Osteoblast (primary cell): ENCODE data around the gene CELF5. TPM values are rescaled to one million over a fixed set of nuclear protein-coding genes. Genes with fewer than 3 reads are reported as not detected.

Experiments used
- DNase-seq: peaks from one replicate; pipeline ENCODE4 v3.0.0; 2011; ENCODE audit warnings: low spot score, mixed read lengths; ENCODE audit not compliant: insufficient read length; ENCODE audit errors: missing footprints
- H2AFZ ChIP-seq: 2 replicates; pipeline ENCODE4 v1.6.0; 2011; ENCODE audit warnings: mild to moderate bottlenecking, low read length
- H3K27ac ChIP-seq: 2 replicates; pipeline ENCODE4 v1.5.1; 2011; ENCODE audit warnings: mild to moderate bottlenecking, low read depth, low read length, moderate library complexity
- H3K27me3 ChIP-seq: 2 replicates; pipeline ENCODE4 v1.6.0; 2012; ENCODE audit warnings: mild to moderate bottlenecking, control low read depth, inconsistent platforms, low read length, moderate library complexity; ENCODE audit not compliant: insufficient read depth
- H3K36me3 ChIP-seq: 2 replicates; pipeline ENCODE4 v1.5.1; 2011; ENCODE audit warnings: mild to moderate bottlenecking, low read length, control low read depth, moderate library complexity; ENCODE audit not compliant: insufficient read depth
- H3K4me1 ChIP-seq: 2 replicates; pipeline ENCODE4 v1.5.1; 2011; ENCODE audit warnings: mild to moderate bottlenecking, low read length, control low read depth, moderate library complexity; ENCODE audit not compliant: insufficient read depth
- H3K4me2 ChIP-seq: 2 replicates; pipeline ENCODE4 v1.6.0; 2011; ENCODE audit warnings: mild to moderate bottlenecking, low read length; ENCODE audit not compliant: insufficient read depth
- H3K4me3 ChIP-seq: fragments of 200-600 bp; sonication (generic); 3 replicates; pipeline ENCODE4 v1.5.1; 2012; ENCODE audit warnings: mild to moderate bottlenecking, low read length, inconsistent platforms; ENCODE audit not compliant: insufficient read depth
- H3K79me2 ChIP-seq: 2 replicates; pipeline ENCODE4 v1.6.0; 2012; ENCODE audit warnings: mild to moderate bottlenecking, low read length, control low read depth, inconsistent platforms; ENCODE audit not compliant: insufficient read depth
- H3K9me3 ChIP-seq: 2 replicates; pipeline ENCODE4 v1.5.1; 2011; ENCODE audit warnings: low read depth, low read length, control low read depth
- H4K20me1 ChIP-seq: 2 replicates; pipeline ENCODE4 v1.6.0; 2012; ENCODE audit warnings: mild to moderate bottlenecking, low read length, control low read depth; ENCODE audit not compliant: insufficient read depth
- total RNA-seq: library from RNA; depleted of rRNA; stranded (reverse); fragments of >200 nt; gene quantifications from 2 replicates; pipeline ENCODE4 v1.2.3, GENCODE V29; 2012
- TF ChIP-seq, protein P1 (sequence below): IDR thresholded peaks from 2 replicates; pipeline ENCODE4 v1.5.1; 2011; ENCODE audit warnings: mild to moderate bottlenecking, low read depth, low read length, moderate library complexity; ENCODE audit errors: extremely low read depth

The CELF5 gene
- total RNA-seq, 1 donor = not detected

DNA sequence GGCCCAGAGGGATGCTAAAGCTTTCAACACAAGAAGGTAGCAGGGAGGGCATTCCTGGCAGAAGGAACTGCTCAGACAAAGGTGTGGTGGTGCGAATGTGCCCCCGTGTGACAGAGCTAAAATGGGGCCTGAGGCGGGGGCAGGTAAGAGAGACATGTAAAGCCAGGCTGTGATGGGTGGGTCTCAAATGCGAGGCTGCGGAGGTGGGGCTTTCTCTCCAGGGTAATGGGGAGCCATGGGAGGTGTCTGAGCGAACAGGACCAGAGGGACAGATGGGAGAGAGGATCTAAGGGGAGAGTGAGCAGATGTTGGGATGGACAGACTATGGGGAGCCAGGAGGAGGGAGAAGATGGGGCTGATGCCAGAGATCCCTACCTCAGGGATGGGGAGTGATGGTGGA, 97.2 kb downstream of the CELF5 start:
- Histone ChIP-seq H3K9me3 (no peaks in the 10 kb centered on the region), H3K79me2 (no peaks in the 10 kb centered on the region), H3K27ac (no peak overlapping the region), H3K4me3 (no peak overlapping the region), H4K20me1 (no peaks in the 10 kb centered on the region), H3K4me2 (no peak overlapping the region), H2AFZ (no peak overlapping the region), H3K36me3 (no peaks in the 10 kb centered on the region), H3K4me1 (peaks cover 9% of the 10 kb centered on the region), H3K27me3 (peaks cover 13% of the 10 kb centered on the region)
- TF ChIP-seq, protein P1, sequence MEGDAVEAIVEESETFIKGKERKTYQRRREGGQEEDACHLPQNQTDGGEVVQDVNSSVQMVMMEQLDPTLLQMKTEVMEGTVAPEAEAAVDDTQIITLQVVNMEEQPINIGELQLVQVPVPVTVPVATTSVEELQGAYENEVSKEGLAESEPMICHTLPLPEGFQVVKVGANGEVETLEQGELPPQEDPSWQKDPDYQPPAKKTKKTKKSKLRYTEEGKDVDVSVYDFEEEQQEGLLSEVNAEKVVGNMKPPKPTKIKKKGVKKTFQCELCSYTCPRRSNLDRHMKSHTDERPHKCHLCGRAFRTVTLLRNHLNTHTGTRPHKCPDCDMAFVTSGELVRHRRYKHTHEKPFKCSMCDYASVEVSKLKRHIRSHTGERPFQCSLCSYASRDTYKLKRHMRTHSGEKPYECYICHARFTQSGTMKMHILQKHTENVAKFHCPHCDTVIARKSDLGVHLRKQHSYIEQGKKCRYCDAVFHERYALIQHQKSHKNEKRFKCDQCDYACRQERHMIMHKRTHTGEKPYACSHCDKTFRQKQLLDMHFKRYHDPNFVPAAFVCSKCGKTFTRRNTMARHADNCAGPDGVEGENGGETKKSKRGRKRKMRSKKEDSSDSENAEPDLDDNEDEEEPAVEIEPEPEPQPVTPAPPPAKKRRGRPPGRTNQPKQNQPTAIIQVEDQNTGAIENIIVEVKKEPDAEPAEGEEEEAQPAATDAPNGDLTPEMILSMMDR = no peak
- DNase-seq = peak; percentile 76

GRCh38 chr19:3322199-3322978, 97.9 kb downstream of the CELF5 start:
- Histone ChIP-seq H3K79me2 (no peaks in the 10 kb centered on the region), H3K27me3 (peaks cover 13% of the 10 kb centered on the region), H3K4me3 (no peak overlapping the region), H3K36me3 (no peaks in the 10 kb centered on the region), H3K27ac (no peak overlapping the region), H3K4me1 (peaks cover 9% of the 10 kb centered on the region), H3K9me3 (no peaks in the 10 kb centered on the region), H3K4me2 (no peak overlapping the region), H2AFZ (no peak overlapping the region), H4K20me1 (no peaks in the 10 kb centered on the region)
- no peak for DNase-seq
- TF ChIP-seq, protein P1 = no peak

GRCh38 chr19:3323026-3323425, 98.6 kb downstream of the CELF5 start:
- Histone ChIP-seq H3K27me3 (peaks cover 13% of the 10 kb centered on the region), H3K4me2 (no peak overlapping the region), H3K9me3 (no peaks in the 10 kb centered on the region), H4K20me1 (no peaks in the 10 kb centered on the region), H2AFZ (no peak overlapping the region), H3K4me3 (no peak overlapping the region), H3K79me2 (no peaks in the 10 kb centered on the region), H3K27ac (no peak overlapping the region), H3K36me3 (no peaks in the 10 kb centered on the region), H3K4me1 (peaks cover 9% of the 10 kb centered on the region)
- TF ChIP-seq, protein P1 = no peak
- no peak for DNase-seq

GRCh38 chr19:3323658-3324057, 99.2 kb downstream of the CELF5 start:
- TF ChIP-seq, protein P1 = no peak
- Histone ChIP-seq H3K4me1 (peaks cover 9% of the 10 kb centered on the region), H2AFZ (no peak overlapping the region), H3K4me2 (no peak overlapping the region), H3K4me3 (no peak overlapping the region), H3K9me3 (no peaks in the 10 kb centered on the region), H3K27ac (no peak overlapping the region), H4K20me1 (no peaks in the 10 kb centered on the region), H3K36me3 (no peaks in the 10 kb centered on the region), H3K27me3 (peaks cover 13% of the 10 kb centered on the region), H3K79me2 (no peaks in the 10 kb centered on the region)
- DNase-seq = no peak
